Bone marrow (tissue), 2 donors: ENCODE results near the gene C19orf85.

Source experiments
- DNase-seq, 2 donors: peaks; one replicate each; lab custom pipeline; 2025; lab: John Stamatoyannopoulos, UW

Gene C19orf85

DNA sequence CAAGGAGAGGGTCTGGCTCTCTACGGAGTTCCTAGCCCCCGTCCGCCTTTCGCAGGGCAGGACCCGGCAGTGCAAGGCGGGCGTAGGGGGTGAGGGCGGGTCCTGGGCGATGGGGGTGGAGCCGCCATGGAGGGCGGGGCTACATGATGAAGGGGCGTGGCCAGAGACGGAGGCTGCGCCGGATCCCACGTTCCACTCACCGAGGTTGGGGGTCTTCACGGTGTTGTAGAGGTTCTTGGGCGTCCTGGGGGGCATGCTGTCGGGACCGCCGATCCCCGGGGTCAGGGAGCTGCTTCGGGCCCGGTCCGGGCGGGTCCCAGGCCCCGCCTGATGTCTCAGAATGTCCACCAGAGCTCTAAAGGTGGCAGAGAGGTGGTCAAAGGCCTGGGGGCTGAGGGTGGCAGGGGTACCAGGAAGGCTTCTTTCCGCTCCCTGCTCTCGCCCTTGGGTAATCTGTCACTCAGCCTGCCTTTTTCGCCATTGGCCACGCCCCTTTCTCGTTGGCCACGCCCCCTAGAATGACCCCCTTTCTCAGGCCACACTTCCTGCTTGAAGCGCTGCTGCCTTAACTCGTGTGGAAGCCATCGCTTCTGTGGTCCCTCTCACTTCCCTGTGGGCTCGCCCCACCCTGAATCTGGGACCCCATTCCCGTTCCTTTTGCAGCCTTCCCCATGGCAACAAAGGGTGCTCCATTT is 24.0 kb downstream of the C19orf85 start:
- no peak for DNase-seq

DNA sequence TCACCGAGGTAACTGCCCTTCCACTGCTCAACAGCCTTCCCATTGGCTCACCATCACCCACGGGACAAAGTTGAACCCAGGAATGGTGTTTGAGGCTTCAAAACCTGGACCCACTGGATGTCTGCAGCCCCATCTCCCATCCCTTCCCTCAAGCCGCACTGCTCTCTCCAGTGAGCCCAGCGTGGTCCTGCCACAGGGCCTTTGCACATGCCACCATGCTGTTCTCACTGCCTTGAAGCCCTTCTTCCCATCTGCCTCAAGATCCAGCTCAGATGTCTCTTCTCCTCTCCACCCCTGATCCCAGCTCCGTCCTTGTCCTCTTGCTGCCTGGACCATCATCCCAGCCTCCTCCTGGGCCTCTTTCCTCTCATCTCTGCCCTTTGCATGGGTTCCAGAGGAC is 25.5 kb downstream of the C19orf85 start:
- no peak for DNase-seq

DNA sequence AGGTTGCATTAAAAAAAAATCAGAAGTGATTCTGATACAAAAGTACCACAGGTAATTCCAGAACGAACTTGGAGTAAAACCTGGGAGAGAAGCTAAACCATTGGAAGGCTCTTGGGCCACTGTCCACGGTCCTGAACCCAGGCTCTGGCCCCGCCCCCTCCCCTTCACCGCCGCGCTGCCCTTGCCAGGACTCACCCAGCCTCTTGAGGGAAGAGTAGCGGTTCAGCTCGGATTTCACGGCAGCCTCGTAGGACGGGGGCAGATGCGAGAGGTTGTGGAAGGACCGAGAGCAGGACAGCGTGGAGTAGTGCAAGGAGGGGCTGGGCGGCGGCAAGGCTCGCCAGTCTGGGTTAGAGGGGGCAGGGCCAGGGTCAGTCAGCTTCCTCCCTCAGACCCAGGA is 27.1 kb downstream of the C19orf85 start:
- DNase-seq, result no peak

DNA sequence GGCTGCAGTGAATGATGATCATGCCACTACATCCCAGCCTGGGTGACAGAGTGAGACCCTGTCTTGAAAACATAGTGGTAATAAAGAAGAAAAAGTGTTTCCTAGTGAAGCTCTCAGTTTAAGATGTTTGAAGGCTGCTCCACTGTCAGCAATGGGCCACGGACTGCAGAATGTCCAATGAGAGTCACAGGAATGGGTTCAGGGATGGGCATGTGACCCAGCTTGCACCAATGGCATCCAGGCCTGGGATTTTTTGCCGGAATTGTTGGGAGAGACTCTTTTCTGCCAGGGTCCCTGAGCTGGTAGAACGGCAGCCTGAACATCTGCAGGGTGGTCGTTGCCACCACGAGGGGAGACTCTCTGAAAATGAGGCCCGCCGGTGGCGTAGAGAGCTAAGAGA is 27.7 kb downstream of the C19orf85 start:
- no peak for DNase-seq

DNA sequence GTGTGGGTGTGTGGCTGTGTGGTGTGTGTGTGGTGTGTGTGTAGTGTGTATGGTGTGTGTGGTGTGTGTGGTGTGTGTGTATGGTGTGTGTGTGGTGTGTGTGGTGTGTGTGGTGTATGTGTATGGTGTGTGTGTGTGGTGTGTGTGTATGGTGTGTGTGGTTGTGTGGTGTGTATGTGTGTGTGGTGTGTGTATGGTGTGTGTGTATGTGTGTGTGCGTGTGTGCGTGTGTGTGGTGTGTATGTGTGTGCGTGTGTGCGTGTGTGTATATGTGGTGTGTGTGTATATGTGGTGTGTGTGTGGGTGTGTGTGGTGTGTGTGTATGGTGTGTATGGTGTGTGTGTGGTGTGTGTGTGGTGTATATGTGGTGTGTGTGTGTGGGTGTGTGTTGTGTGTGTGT is 29.5 kb downstream of the C19orf85 start:
- no peak for DNase-seq

DNA sequence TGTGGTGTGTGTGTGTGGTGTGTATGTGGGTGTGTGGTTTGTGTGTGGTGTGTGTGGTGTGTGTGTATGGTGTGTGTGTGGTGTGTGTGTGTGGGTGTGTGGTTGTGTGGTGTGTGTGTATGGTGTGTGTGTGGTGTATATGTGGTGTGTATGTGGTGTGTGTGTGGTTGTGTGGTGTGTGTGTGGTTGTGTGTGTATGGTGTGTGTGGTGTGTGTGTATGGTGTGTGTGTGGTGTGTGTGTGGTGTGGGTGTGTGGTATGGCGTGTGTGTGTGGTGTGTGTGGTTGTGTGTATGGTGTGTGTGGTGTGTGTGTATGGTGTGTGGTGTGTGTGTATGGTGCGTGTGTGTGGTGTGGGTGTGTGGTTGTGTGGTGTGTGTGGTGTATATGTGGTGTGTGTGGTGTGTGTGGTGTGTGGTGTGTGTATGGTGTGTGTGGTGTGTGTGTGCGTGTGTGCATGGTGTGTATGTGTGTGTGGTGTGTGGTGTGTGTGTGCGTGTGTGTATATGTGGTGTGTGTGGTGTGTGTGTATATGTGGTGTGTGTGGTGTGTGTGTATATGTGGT is 30.1 kb downstream of the C19orf85 start:
- no peak for DNase-seq

DNA sequence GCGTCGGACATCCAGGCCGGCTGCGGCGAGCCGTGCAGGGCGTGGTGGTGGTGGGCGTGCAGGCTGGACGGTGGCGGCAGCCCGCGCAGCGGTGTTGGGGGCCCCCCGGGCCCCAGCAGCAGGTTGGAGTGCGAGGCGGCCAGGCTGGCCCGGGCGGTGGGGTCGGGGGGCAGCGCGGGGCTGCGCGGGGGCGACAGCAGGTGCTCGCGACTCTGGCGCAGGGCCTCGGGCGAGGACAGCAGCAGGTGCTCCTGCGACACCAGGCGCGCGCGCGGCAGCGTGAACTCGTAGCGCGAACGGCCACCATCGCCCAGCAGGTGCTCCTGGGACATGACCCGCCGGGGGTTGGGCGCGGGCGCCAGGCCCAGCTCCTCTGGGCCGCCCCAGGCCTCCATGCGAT is 31.3 kb downstream of the C19orf85 start:
- no peak for DNase-seq

DNA sequence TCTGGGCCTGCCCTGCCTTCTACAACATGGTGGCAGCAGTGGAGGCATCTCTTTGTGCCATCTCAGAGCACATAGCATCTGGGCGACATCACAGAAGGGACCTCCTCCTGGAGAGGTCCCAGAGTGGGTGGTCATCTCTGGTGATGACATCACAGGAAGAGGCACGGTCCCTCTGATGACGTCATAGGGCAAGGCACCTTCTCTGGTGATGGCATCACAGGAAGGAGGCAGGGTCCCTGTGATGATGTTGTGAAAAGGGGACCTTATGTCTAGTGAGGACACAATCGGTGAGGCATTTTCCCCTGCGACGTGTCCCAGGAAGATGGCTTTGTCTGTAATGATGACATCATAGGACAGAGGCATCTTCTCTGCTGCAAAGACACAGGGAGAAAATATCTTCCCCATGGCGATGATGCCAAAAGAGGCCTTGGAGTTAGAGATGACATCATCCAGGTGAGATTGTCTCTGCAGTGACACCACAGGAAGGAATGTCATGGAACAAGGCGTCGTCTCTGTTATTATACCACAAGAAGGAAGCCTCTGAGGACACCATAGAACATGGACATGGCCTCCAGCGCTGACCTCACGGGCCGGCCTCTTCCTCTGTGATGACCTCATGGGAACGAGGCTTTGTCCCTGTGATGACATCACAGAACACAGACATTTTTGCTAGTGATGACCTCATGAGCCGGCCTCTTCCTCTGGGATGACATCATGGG is 32.2 kb downstream of the C19orf85 start:
- DNase-seq, result no peak

DNA sequence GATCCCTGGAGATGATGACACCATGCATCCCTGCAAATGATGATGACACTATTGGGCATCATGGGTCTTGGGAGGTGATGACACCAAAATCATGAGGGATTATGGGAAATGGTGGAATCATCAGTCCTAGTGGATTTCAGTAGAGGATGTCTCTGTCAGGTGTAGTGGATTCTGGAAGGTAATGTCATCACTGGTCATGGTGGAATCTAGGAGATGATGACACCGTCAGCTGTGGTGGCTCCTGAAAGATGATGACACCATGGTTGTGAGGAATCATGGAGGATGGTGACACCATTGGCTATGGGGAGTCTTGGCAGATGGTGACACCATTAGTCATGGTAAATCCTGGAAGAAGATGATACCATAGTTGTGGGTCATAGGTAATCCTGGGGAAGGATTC is 33.4 kb downstream of the C19orf85 start:
- DNase-seq, result no peak

DNA sequence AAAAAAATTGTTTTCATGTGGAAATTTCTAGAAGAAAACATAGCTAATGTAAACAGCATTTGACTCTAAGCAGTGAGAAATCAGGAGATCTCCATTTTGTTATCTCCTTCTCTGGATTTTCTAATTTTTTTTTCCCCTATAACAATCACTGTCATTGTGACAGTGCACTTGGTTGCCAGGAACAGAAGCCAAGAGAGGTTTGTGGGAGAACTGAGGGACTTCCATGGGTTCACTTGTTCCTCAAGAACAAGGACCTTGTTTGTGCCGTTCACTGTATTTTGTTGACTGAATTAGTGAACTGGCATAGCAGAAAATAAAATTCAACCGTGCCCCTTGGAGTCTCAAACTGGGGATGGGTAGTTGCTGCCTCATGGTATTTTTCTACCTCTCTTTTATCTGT is 38.5 kb downstream of the C19orf85 start:
- no peak for DNase-seq

DNA sequence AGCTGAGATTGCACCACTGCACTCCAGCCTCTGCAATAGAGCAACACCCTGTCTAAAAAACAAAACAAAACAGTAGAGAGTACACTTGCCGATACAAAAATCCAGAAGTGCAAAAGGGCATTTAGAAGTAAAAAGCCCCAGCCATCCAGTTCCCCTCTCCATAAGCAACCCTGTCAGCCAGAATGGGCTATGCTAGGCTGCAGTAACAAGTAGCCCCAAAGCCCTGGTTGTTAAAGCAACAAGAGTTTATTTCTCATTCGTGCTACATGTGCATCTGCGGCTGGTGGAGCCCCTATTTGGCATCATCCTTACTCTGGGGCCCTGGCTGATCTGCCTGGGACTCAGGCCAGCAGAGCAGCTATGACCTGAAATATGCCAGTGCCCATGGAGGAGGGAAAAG is 40.0 kb downstream of the C19orf85 start:
- DNase-seq, result no peak

DNA sequence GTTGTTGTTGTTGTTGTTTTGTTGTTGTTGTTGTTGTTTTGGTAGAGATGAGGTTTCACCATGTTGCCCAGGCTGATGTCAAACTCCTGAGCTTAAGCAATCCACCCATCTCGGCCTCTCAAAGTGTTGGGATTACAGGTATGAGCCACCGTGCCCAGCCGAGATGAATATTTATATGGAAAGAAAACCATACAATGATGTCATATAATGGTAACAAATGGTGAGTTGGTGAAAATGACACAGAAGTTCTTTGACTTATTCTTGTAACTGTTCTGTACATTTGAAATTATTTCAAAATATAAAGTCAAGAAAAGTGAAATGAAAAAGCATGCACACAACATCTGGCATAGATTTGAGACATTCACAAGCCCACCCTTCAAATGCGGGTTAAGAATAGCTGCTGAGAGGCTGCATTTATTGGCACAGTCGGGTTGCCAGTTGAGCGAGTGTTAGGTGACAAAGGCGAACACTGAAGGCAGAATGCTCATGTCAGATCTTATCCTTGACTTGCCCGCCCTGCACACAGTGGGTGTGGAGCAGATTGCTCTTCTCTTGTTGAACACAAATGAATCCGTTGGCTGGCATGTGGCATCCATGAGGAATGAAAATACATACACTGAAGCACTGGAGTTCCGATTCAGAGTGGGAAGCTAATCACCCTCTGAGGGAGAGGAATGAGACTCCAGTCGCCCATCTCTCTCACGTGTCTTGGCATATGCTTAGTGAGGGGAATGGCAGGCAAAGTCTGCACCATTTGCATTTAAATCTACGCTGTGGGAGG is 41.1 kb downstream of the C19orf85 start:
- DNase-seq, result no peak

DNA sequence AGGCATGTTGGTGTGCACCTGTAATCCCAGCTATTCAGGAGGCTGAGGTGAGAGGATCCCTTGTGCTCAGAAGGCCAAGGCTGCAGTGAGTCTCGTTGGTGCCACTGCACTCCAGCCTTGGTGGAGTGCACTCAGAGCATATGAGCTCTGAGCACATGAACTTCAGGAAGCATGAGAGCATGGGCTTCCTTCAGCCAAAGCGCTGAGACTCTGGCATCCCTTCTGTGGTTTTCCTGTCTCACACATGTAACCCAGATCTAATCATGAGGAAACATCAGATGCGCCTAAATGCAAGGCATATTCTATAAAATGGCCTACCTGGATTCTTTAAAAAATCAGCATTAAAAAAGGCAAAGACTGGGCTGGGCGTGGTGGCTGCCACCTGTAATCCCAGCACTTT is 43.3 kb downstream of the C19orf85 start:
- peak in 1 of 2 donors; percentile 86 for DNase-seq

DNA sequence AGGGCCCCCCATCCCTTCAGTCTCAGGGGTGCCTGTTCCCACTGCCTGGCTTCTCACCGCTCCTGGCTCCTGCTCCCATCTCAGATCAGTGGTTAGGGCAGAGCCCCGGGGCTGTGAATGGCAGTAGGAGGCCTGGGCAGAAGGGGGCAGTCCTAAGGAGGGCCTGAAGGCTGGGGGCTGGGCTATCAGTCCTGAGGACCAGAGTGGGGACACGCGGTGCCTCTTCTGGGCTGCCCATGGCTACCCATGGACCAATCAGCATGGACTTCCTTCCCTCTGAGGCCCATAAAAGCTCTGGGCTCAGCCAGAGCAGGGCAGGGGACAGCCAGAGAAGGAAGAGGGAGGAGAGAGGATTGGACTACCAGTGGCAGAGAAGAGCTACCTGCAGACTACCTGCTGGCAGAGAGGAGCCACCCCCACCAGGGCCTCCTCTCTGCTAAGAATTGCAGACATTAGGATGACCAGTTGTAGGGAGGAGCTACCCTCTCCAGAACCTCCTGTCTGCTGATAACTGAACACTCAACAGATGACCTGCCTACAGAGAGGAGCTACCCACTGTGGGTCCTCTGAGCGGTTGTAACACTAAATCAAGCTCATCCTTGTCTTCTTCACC is 44.8 kb downstream of the C19orf85 start:
- no peak for DNase-seq

DNA sequence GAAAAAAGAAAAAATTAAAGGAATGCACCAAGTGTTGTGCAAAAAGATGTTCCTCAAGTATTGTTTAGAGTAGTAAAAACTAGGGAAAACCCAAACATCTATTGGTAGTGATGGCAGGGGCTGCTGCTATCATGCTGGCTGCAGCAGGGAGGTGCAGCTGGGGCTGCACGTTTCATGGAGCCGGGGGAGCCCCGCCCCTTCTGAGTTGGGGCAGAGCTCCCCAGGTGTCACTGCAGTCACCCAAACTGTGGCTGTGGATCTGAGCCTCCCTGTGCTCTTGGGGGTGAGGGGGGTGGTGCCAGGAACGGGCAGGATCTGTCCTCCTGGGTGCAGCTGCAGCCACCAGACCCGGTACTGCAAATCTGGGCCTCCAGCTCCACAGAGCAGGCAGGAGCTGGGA is 45.4 kb downstream of the C19orf85 start:
- DNase-seq, result no peak

DNA sequence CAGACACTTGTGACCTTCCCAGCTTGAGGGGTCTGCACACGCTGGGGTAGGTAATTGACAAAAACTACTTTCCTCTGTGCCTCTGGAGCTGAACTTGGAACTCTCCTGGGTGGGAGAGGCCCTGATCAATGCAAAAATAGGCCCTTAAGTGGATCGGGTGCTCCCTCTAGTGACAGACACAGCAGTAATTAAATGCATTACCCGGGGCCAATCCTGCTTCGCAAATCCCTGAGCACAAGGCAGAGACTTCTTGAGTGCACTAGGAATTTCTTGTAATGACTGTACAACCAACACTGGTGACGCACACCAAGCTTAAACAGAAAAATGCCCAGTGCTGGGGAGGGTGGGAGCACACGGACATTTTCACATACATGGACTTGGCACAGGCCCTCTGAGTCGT is 46.4 kb downstream of the C19orf85 start:
- peak in 1 of 2 donors; percentile 15 for DNase-seq
